Measurements from ENCODE around the gene CNTN4.

Gene CNTN4

DNA sequence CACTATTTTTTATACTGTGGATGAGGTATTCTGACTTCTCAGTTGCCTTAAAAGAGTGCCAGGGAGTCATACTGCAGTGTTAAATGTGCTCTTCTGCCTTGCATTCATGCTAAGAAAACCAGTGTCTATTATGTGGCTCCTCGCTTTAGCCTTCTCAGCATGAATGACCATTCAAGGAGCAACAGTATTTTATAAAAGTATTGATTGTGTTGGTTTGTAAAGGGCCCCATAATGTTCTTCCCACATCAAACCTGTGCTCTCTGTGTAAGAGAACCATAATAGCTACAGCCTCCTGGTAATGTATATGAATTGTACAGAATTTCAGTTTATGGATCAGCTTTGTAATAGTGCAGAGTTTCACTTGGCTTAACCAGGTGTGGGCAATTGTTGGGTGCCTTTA is 316.4 kb downstream of the CNTN4 start:
- Histone ChIP-seq H2BK5ac (ENCODE audit: low read length) (no peak overlapping the region), H3K4ac (ENCODE audit: low read length) (no peak overlapping the region), H2BK12ac (ENCODE audit: low read length) (no peak overlapping the region), H3K4me3 (ENCODE audit: low read length in 2 of 2) (no peak overlapping the region), H2AK5ac (ENCODE audit: low read depth, low read length) (no peak overlapping the region), H3K79me1 (ENCODE audit: low read depth, low read length) (no peaks in the 10 kb centered on the region), H2AFZ (ENCODE audit: low read length) (no peak overlapping the region), H3K27me3 (ENCODE audit: control insufficient read depth in 3 of 3, insufficient read depth in 3 of 3, low read depth in 1 of 3, low read length in 3 of 3) (no peaks in the 10 kb centered on the region), H2BK120ac (ENCODE audit: low read depth, low read length) (no peak overlapping the region), H3K36me3 (replicated peaks in 1 of 2; ENCODE audit: control insufficient read depth in 2 of 2, insufficient read depth in 2 of 2, low read length in 2 of 2) (no peaks in the 10 kb centered on the region), H4K91ac (ENCODE audit: low read depth, low read length, poor library complexity) (no peak overlapping the region), H3K9me3 (replicated peaks in 1 of 2; ENCODE audit: control insufficient read depth in 2 of 2, insufficient read depth in 1 of 2, low read depth in 1 of 2, low read length in 2 of 2) (no peaks in the 10 kb centered on the region), H2BK15ac (ENCODE audit: low read length) (no peak overlapping the region), H3K23ac (ENCODE audit: low read depth, low read length, poor library complexity) (no peak overlapping the region), H3K18ac (ENCODE audit: low read length) (no peak overlapping the region), H3K4me2 (ENCODE audit: insufficient read depth, low read length, poor library complexity, severe bottlenecking) (no peak overlapping the region), H3K14ac (ENCODE audit: low read length) (no peak overlapping the region), H3K4me1 (ENCODE audit: control insufficient read depth in 2 of 2, insufficient read depth in 1 of 2, low read depth in 1 of 2, low read length in 2 of 2) (no peaks in the 10 kb centered on the region), H4K8ac (ENCODE audit: low read depth, low read length) (no peak overlapping the region), H3K9ac (ENCODE audit: low read depth, low read length, poor library complexity) (no peak overlapping the region), H3K27ac (replicated peaks; ENCODE audit: low read length) (no peak overlapping the region)
- DNase-seq (ENCODE audit: low spot score), result no peak
- no CpG with 5 or more reads among the region's 1 CpG for WGBS, 2 donors (ENCODE audit: extremely low coverage in 2 of 2, insufficient read length in 2 of 2, insufficient replicate concordance in 1 of 2)

DNA sequence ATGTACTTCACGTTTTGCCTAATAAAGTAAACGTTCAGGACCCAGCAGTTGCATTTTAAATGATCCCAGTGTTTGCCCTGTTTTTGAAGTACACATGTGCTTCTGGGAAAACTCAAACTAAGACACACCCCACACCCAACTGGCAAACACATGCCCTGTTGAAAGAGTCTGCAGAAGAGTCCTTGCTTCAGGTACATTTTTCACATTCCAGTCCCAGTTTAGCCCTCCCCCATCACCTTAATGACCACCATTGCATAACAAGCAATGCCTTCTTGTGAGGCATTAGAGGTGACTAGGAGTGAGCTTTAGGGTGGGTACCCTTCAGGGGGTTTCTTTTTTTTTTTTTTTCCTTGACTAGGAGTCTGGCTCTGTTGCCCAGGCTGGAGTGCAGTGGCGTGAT is 322.3 kb downstream of the CNTN4 start:
- Histone ChIP-seq H3K14ac (ENCODE audit: low read length) (no peak overlapping the region), H2AK5ac (ENCODE audit: low read depth, low read length) (no peak overlapping the region), H2BK5ac (ENCODE audit: low read length) (no peak overlapping the region), H3K9me3 (replicated peaks in 1 of 2; ENCODE audit: control insufficient read depth in 2 of 2, insufficient read depth in 1 of 2, low read depth in 1 of 2, low read length in 2 of 2) (no peaks in the 10 kb centered on the region), H2BK15ac (ENCODE audit: low read length) (no peak overlapping the region), H3K36me3 (replicated peaks in 1 of 2; ENCODE audit: control insufficient read depth in 2 of 2, insufficient read depth in 2 of 2, low read length in 2 of 2) (no peaks in the 10 kb centered on the region), H3K4me2 (ENCODE audit: insufficient read depth, low read length, poor library complexity, severe bottlenecking) (no peak overlapping the region), H3K27me3 (ENCODE audit: control insufficient read depth in 3 of 3, insufficient read depth in 3 of 3, low read depth in 1 of 3, low read length in 3 of 3) (no peaks in the 10 kb centered on the region), H3K4me3 (ENCODE audit: low read length in 2 of 2) (no peak overlapping the region), H3K79me1 (ENCODE audit: low read depth, low read length) (no peaks in the 10 kb centered on the region), H3K4me1 (ENCODE audit: control insufficient read depth in 2 of 2, insufficient read depth in 1 of 2, low read depth in 1 of 2, low read length in 2 of 2) (no peaks in the 10 kb centered on the region), H4K8ac (ENCODE audit: low read depth, low read length) (no peak overlapping the region), H3K27ac (replicated peaks; ENCODE audit: low read length) (no peak overlapping the region), H4K91ac (ENCODE audit: low read depth, low read length, poor library complexity) (no peak overlapping the region), H3K9ac (ENCODE audit: low read depth, low read length, poor library complexity) (no peak overlapping the region), H2AFZ (ENCODE audit: low read length) (no peak overlapping the region), H2BK12ac (ENCODE audit: low read length) (no peak overlapping the region), H2BK120ac (ENCODE audit: low read depth, low read length) (no peak overlapping the region), H3K18ac (ENCODE audit: low read length) (no peak overlapping the region), H3K23ac (ENCODE audit: low read depth, low read length, poor library complexity) (no peak overlapping the region), H3K4ac (ENCODE audit: low read length) (no peak overlapping the region)
- no CpG with 5 or more reads among the region's 3 CpGs for WGBS, 2 donors (ENCODE audit: extremely low coverage in 2 of 2, insufficient read length in 2 of 2, insufficient replicate concordance in 1 of 2)
- no peak for DNase-seq (ENCODE audit: low spot score)

DNA sequence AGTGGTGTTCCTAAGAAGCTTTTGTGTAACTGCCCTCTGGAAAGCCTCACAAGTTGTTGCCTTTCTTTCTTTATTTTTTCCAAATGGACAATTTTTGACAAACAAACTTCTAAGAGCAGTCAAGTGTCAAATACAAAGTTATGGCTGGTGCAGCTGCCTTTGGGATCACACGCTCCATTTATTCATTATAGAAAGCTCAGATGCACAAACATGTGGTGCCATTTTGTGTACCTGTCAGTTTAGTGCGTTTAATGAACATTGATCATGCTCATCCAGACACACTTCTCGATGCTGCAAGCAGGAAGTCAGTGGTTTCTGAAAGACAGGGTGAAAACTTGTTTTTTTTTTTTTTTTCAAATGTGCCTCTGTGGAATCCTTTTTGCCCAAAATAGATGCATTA is 324.5 kb downstream of the CNTN4 start:
- no peaks in the 10 kb centered on the region for H3K27me3 ChIP-seq (ENCODE audit: control insufficient read depth in 3 of 3, insufficient read depth in 3 of 3, low read depth in 1 of 3, low read length in 3 of 3)
- H3K23ac ChIP-seq (ENCODE audit: low read depth, low read length, poor library complexity), result no peak overlapping the region
- no peak overlapping the region for H3K14ac ChIP-seq (ENCODE audit: low read length)
- no peak overlapping the region for H3K27ac ChIP-seq (replicated peaks; ENCODE audit: low read length)
- no peak overlapping the region for H2BK120ac ChIP-seq (ENCODE audit: low read depth, low read length)
- H2BK12ac ChIP-seq (ENCODE audit: low read length), result no peak overlapping the region
- no peak overlapping the region for H4K8ac ChIP-seq (ENCODE audit: low read depth, low read length)
- no peak overlapping the region for H3K4me2 ChIP-seq (ENCODE audit: insufficient read depth, low read length, poor library complexity, severe bottlenecking)
- H3K4me3 ChIP-seq (ENCODE audit: low read length in 2 of 2), result no peak overlapping the region
- H3K18ac ChIP-seq (ENCODE audit: low read length), result no peak overlapping the region
- no peak overlapping the region for H2BK5ac ChIP-seq (ENCODE audit: low read length)
- no peak for DNase-seq (ENCODE audit: low spot score)
- H2AK5ac ChIP-seq (ENCODE audit: low read depth, low read length), result no peak overlapping the region
- H3K9me3 ChIP-seq (replicated peaks in 1 of 2; ENCODE audit: control insufficient read depth in 2 of 2, insufficient read depth in 1 of 2, low read depth in 1 of 2, low read length in 2 of 2), result no peaks in the 10 kb centered on the region
- H2BK15ac ChIP-seq (ENCODE audit: low read length), result no peak overlapping the region
- H3K79me1 ChIP-seq (ENCODE audit: low read depth, low read length), result no peaks in the 10 kb centered on the region
- no CpG with 5 or more reads among the region's 3 CpGs for WGBS, 2 donors (ENCODE audit: extremely low coverage in 2 of 2, insufficient read length in 2 of 2, insufficient replicate concordance in 1 of 2)
- H3K4me1 ChIP-seq (ENCODE audit: control insufficient read depth in 2 of 2, insufficient read depth in 1 of 2, low read depth in 1 of 2, low read length in 2 of 2), result no peaks in the 10 kb centered on the region
- no peak overlapping the region for H4K91ac ChIP-seq (ENCODE audit: low read depth, low read length, poor library complexity)
- no peak overlapping the region for H3K9ac ChIP-seq (ENCODE audit: low read depth, low read length, poor library complexity)
- H3K4ac ChIP-seq (ENCODE audit: low read length), result no peak overlapping the region
- no peak overlapping the region for H2AFZ ChIP-seq (ENCODE audit: low read length)
- H3K36me3 ChIP-seq (replicated peaks in 1 of 2; ENCODE audit: control insufficient read depth in 2 of 2, insufficient read depth in 2 of 2, low read length in 2 of 2), result no peaks in the 10 kb centered on the region

DNA sequence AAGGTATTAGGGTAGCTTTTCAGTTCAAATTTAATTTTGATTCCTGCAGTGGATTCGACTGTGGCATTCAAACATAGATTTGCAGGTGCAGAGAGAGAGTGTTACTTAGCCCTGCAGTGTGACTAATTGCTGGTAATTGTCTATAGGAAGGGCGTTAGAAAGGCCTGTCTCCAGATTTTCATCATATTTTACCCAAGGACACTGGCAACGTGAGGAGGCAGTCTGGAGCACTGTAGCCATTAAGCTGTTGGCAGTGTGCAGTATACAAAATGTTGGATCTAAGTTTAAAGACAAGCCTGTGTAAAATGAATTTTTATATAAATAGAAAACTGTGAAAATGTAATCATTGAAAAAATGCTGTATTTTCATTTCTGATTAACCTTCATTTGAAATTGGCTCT is 342.9 kb downstream of the CNTN4 start:
- no peaks in the 10 kb centered on the region for H3K4me1 ChIP-seq (ENCODE audit: control insufficient read depth in 2 of 2, insufficient read depth in 1 of 2, low read depth in 1 of 2, low read length in 2 of 2)
- H3K4me3 ChIP-seq (ENCODE audit: low read length in 2 of 2), result no peak overlapping the region
- no peaks in the 10 kb centered on the region for H3K79me1 ChIP-seq (ENCODE audit: low read depth, low read length)

More for the DNA sequence above, 342.9 kb downstream of the CNTN4 start:
- WGBS, 2 donors (ENCODE audit: extremely low coverage in 2 of 2, insufficient read length in 2 of 2, insufficient replicate concordance in 1 of 2), result no CpG with 5 or more reads among the region's 3 CpGs
- H3K18ac ChIP-seq (ENCODE audit: low read length), result no peak overlapping the region
- no peaks in the 10 kb centered on the region for H3K9me3 ChIP-seq (replicated peaks in 1 of 2; ENCODE audit: control insufficient read depth in 2 of 2, insufficient read depth in 1 of 2, low read depth in 1 of 2, low read length in 2 of 2)
- H3K14ac ChIP-seq (ENCODE audit: low read length), result no peak overlapping the region
- H3K36me3 ChIP-seq (replicated peaks in 1 of 2; ENCODE audit: control insufficient read depth in 2 of 2, insufficient read depth in 2 of 2, low read length in 2 of 2), result no peaks in the 10 kb centered on the region
- no peak overlapping the region for H2BK15ac ChIP-seq (ENCODE audit: low read length)
- no peak overlapping the region for H4K8ac ChIP-seq (ENCODE audit: low read depth, low read length)
- no peak overlapping the region for H2AFZ ChIP-seq (ENCODE audit: low read length)
- no peak overlapping the region for H3K23ac ChIP-seq (ENCODE audit: low read depth, low read length, poor library complexity)
- no peak overlapping the region for H3K27ac ChIP-seq (replicated peaks; ENCODE audit: low read length)
- no peak overlapping the region for H2BK120ac ChIP-seq (ENCODE audit: low read depth, low read length)
- H3K27me3 ChIP-seq (ENCODE audit: control insufficient read depth in 3 of 3, insufficient read depth in 3 of 3, low read depth in 1 of 3, low read length in 3 of 3), result no peaks in the 10 kb centered on the region
- DNase-seq (ENCODE audit: low spot score), result no peak
- no peak overlapping the region for H3K4me2 ChIP-seq (ENCODE audit: insufficient read depth, low read length, poor library complexity, severe bottlenecking)
- H4K91ac ChIP-seq (ENCODE audit: low read depth, low read length, poor library complexity), result no peak overlapping the region
- no peak overlapping the region for H3K9ac ChIP-seq (ENCODE audit: low read depth, low read length, poor library complexity)
- H2AK5ac ChIP-seq (ENCODE audit: low read depth, low read length), result no peak overlapping the region
- no peak overlapping the region for H2BK5ac ChIP-seq (ENCODE audit: low read length)
- H3K4ac ChIP-seq (ENCODE audit: low read length), result no peak overlapping the region
- H2BK12ac ChIP-seq (ENCODE audit: low read length), result no peak overlapping the region

All from neuronal stem cell (in vitro differentiated cells).